Trophoblast cell (in vitro differentiated cells and primary cell): ENCODE results near the gene ARRDC3.
A peak's percentile ranks its signal among the peaks of the same experiment; 100 is the strongest.
"Not testable (repeated sequence)": the region's sequence is repeated elsewhere in the genome, so short reads cannot be mapped to it uniquely, and the experiment has no call there.

Experiments
- DNase-seq, 2 donors: peaks; one replicate each; pipeline ENCODE4 v3.0.0-alpha.2; 2016
- H2AFZ ChIP-seq: 2 replicates; pipeline ENCODE4 v1.6.1; 2013; ENCODE audit warnings: low read length, moderate library complexity, mild to moderate bottlenecking; ENCODE audit not compliant: insufficient read depth, poor library complexity
- H2AK5ac ChIP-seq: 2 replicates; pipeline ENCODE4 v1.6.1; 2013; ENCODE audit warnings: mild to moderate bottlenecking, low read length
- H2BK120ac ChIP-seq: 2 replicates; pipeline ENCODE4 v1.6.1; 2013; ENCODE audit warnings: low read length, mild to moderate bottlenecking, moderate library complexity; ENCODE audit not compliant: insufficient read depth, poor library complexity
- H2BK12ac ChIP-seq: 2 replicates; pipeline ENCODE4 v1.6.1; 2013; ENCODE audit warnings: mild to moderate bottlenecking, low read length, moderate library complexity
- H2BK5ac ChIP-seq: 2 replicates; pipeline ENCODE4 v1.6.1; 2013; ENCODE audit warnings: low read length, low read depth, moderate library complexity, mild to moderate bottlenecking; ENCODE audit not compliant: poor library complexity
- H3K14ac ChIP-seq: 2 replicates; pipeline ENCODE4 v1.6.1; 2013; ENCODE audit warnings: mild to moderate bottlenecking, low read length
- H3K18ac ChIP-seq: 2 replicates; pipeline ENCODE4 v1.6.1; 2013; ENCODE audit warnings: mild to moderate bottlenecking, low read length
- H3K23ac ChIP-seq: 2 replicates; pipeline ENCODE4 v1.6.1; 2013; ENCODE audit warnings: low read length
- H3K27ac ChIP-seq: 2 replicates; pipeline ENCODE4 v1.5.1; 2013; ENCODE audit warnings: low read depth, mild to moderate bottlenecking, inconsistent platforms, low read length, moderate library complexity
- H3K27me3 ChIP-seq: 2 replicates; pipeline ENCODE4 v1.6.1; 2013; ENCODE audit warnings: inconsistent platforms, mild to moderate bottlenecking, low read length, moderate library complexity; ENCODE audit not compliant: insufficient read depth
- H3K36me3 ChIP-seq, 2 experiments: 1 replicate in 1 of 2; 2 replicates in 1 of 2; pipeline ENCODE4 v1.6.1; 2013; ENCODE audit warnings: low read length in 2 of 2, mild to moderate bottlenecking in 2 of 2, moderate library complexity in 1 of 2; ENCODE audit not compliant: insufficient read depth in 2 of 2, control insufficient read depth in 1 of 2
- H3K4ac ChIP-seq: 2 replicates; pipeline ENCODE4 v1.6.1; 2013; ENCODE audit warnings: low read depth, mild to moderate bottlenecking, low read length, moderate library complexity
- H3K4me1 ChIP-seq, 2 experiments: 1 replicate in 1 of 2; 2 replicates in 1 of 2; pipeline ENCODE4 v1.6.1; 2013; ENCODE audit warnings: low read length in 2 of 2, mild to moderate bottlenecking in 2 of 2, moderate library complexity in 1 of 2; ENCODE audit not compliant: insufficient read depth in 2 of 2, control insufficient read depth in 1 of 2
- H3K4me2 ChIP-seq: 2 replicates; pipeline ENCODE4 v1.6.1; 2013; ENCODE audit warnings: inconsistent platforms, mild to moderate bottlenecking, low read length, moderate library complexity
- H3K4me3 ChIP-seq: 2 replicates; pipeline ENCODE4 v1.5.1; 2013; ENCODE audit warnings: mild to moderate bottlenecking, low read depth, low read length, inconsistent platforms
- H3K79me1 ChIP-seq: one replicate; pipeline ENCODE4 v1.6.1; 2013; ENCODE audit warnings: low read length
- H3K79me2 ChIP-seq: 2 replicates; pipeline ENCODE4 v1.6.1; 2013; ENCODE audit warnings: low read length, mild to moderate bottlenecking; ENCODE audit not compliant: control insufficient read depth, insufficient read depth, poor library complexity
- H3K9ac ChIP-seq: 2 replicates; pipeline ENCODE4 v1.6.1; 2013; ENCODE audit warnings: mild to moderate bottlenecking, low read length
- H3K9me3 ChIP-seq: 2 replicates; pipeline ENCODE4 v1.6.1; 2013; ENCODE audit warnings: low read depth, mild to moderate bottlenecking, control low read depth, inconsistent platforms, low read length; ENCODE audit not compliant: insufficient read depth
- H4K12ac ChIP-seq: 2 replicates; pipeline ENCODE4 v1.6.1; 2013; ENCODE audit warnings: low read depth, mild to moderate bottlenecking, low read length, moderate library complexity
- H4K8ac ChIP-seq: 2 replicates; pipeline ENCODE4 v1.6.1; 2013; ENCODE audit warnings: low read depth, mild to moderate bottlenecking, low read length, moderate library complexity
- H4K91ac ChIP-seq: one replicate; pipeline ENCODE4 v1.6.1; 2013; ENCODE audit warnings: low read depth, mild to moderate bottlenecking, low read length, moderate library complexity
- WGBS: extraction: QIAGEN DNeasy Blood & Tissue Kit; methylation state at CpG from one replicate; pipeline ENCODE4 v1.1.7; 2013; ENCODE audit warnings: missing lambda C conversion rate; ENCODE audit not compliant: insufficient read length, insufficient coverage; ENCODE audit errors: extremely low coverage; 5-methylcytosine and 5-hydroxymethylcytosine counted together

Gene ARRDC3

GRCh38 chr5:91342931-91343330 lies 40.2 kb downstream of the ARRDC3 start:
- not testable (repeated sequence) for H3K9ac ChIP-seq, H4K12ac ChIP-seq, H2AFZ ChIP-seq, H3K4me1 ChIP-seq, H3K4ac ChIP-seq, DNase-seq, H3K27ac ChIP-seq, H2BK120ac ChIP-seq, H3K18ac ChIP-seq, H2BK12ac ChIP-seq, H3K79me2 ChIP-seq, H3K79me1 ChIP-seq, H3K9me3 ChIP-seq, H3K36me3 ChIP-seq, H2BK5ac ChIP-seq, H3K23ac ChIP-seq, H3K4me2 ChIP-seq, H4K91ac ChIP-seq, H3K27me3 ChIP-seq, H3K14ac ChIP-seq, H3K4me3 ChIP-seq, H4K8ac ChIP-seq, H2AK5ac ChIP-seq
- no CpG with 5 or more reads among the region's 29 CpGs for WGBS

- Histone ChIP-seq H3K79me2 (no peaks in the 10 kb centered on the region), H3K27me3 (no peaks in the 10 kb centered on the region), H3K79me1 (no peaks in the 10 kb centered on the region), H3K14ac (no peak overlapping the region), H3K27ac (no peak overlapping the region), H2AFZ (no peak overlapping the region), H3K36me3 (no peaks in the 10 kb centered on the region), H3K4me3 (no peak overlapping the region), H2AK5ac (no peak overlapping the region), H3K18ac (no peak overlapping the region), H3K4me1 (peaks cover 0 to 5% of the 10 kb centered on the region in 2 experiments), H3K9me3 (no peaks in the 10 kb centered on the region), H3K4me2 (peak overlapping the region; percentile 17), H4K91ac (no peak overlapping the region), H4K8ac (no peak overlapping the region), H2BK5ac (no peak overlapping the region), H3K9ac (no peak overlapping the region), H3K23ac (no peak overlapping the region), H3K4ac (no peak overlapping the region), H2BK120ac (no peak overlapping the region), H4K12ac (no peak overlapping the region), H2BK12ac (no peak overlapping the region)
- no CpG with 5 or more reads among the region's 3 CpGs for WGBS
- peak; percentile 84 to 94 for DNase-seq
Measured at GRCh38 chr5:91341154-91341553, 42.0 kb downstream of the ARRDC3 start.

- H3K27me3 ChIP-seq = no peaks in the 10 kb centered on the region
- H2BK120ac ChIP-seq = no peak overlapping the region
- H3K18ac ChIP-seq = no peak overlapping the region
- no peak overlapping the region for H3K27ac ChIP-seq
- no peak overlapping the region for H3K14ac ChIP-seq
- H3K4me1 ChIP-seq = peaks cover 0 to 5% of the 10 kb centered on the region in 2 experiments
- no peaks in the 10 kb centered on the region for H3K79me2 ChIP-seq
- no peak overlapping the region for H2AK5ac ChIP-seq
- H4K8ac ChIP-seq = no peak overlapping the region
- no peak overlapping the region for H2AFZ ChIP-seq
- no peaks in the 10 kb centered on the region for H3K79me1 ChIP-seq
- no peak overlapping the region for H3K23ac ChIP-seq
- no peak overlapping the region for H2BK12ac ChIP-seq
- H3K4me3 ChIP-seq = no peak overlapping the region
- H4K91ac ChIP-seq = no peak overlapping the region
- no peak overlapping the region for H3K4ac ChIP-seq
- no peaks in the 10 kb centered on the region for H3K9me3 ChIP-seq
- H4K12ac ChIP-seq = no peak overlapping the region
- no peaks in the 10 kb centered on the region for H3K36me3 ChIP-seq
- DNase-seq = peak in 1 of 2 donors; percentile 54
- no peak overlapping the region for H3K4me2 ChIP-seq
- no CpG with 5 or more reads among the region's 3 CpGs for WGBS
- H2BK5ac ChIP-seq = no peak overlapping the region
- H3K9ac ChIP-seq = no peak overlapping the region
Measured at GRCh38 chr5:91340532-91340931, 42.6 kb downstream of the ARRDC3 start.

- WGBS = no CpG with 5 or more reads among the region's 3 CpGs
- peak in 1 of 2 donors; percentile 14 for DNase-seq
- Histone ChIP-seq H3K23ac (no peak overlapping the region), H3K27ac (no peak overlapping the region), H3K18ac (no peak overlapping the region), H2BK120ac (no peak overlapping the region), H3K27me3 (no peaks in the 10 kb centered on the region), H2AK5ac (no peak overlapping the region), H3K14ac (no peak overlapping the region), H3K9ac (no peak overlapping the region), H3K79me2 (no peaks in the 10 kb centered on the region), H4K91ac (no peak overlapping the region), H3K36me3 (no peaks in the 10 kb centered on the region), H3K4me2 (no peak overlapping the region), H2BK12ac (no peak overlapping the region), H3K4me3 (no peak overlapping the region), H2AFZ (no peak overlapping the region), H4K12ac (no peak overlapping the region), H3K79me1 (no peaks in the 10 kb centered on the region), H3K9me3 (no peaks in the 10 kb centered on the region), H3K4ac (no peak overlapping the region), H2BK5ac (no peak overlapping the region), H3K4me1 (peaks cover 0 to 5% of the 10 kb centered on the region in 2 experiments), H4K8ac (no peak overlapping the region)
Measured at GRCh38 chr5:91339063-91339705, 43.9 kb downstream of the ARRDC3 start.
